H1 (cell line): Measurements from ENCODE around the gene SNORC. TPM values are rescaled to one million over a fixed set of nuclear protein-coding genes. Genes with fewer than 3 reads are reported as not detected.

Source experiments
- CTCF ChIA-PET: fragments of 300-600 bp; sonication (Branson Sonifier 250); formaldehyde crosslinking; loops from one replicate; lab custom pipeline; 2021; ENCODE audit not compliant: partially characterized antibody; lab: Charles Lee
- POLR2A ChIA-PET: fragments of 300-600 bp; sonication (Branson Sonifier 250); formaldehyde crosslinking; loops from one replicate; lab custom pipeline; 2021; ENCODE audit warnings: inconsistent platforms; ENCODE audit not compliant: partially characterized antibody; lab: Charles Lee
- DNase-seq, 2 experiments: peaks; one replicate each; pipeline versions ENCODE4 v3.0.0 to v3.0.0-alpha.2; 2010 to 2022; ENCODE audit warnings: low spot score in 2 of 2, low read depth in 1 of 2, mixed read lengths in 1 of 2
- FAIRE-seq: peaks from 2 replicates; lab custom pipeline; 2011; peaks lifted over from hg19 to GRCh38; lab: Jason Lieb, UNC
- H2AFZ ChIP-seq: 2 replicates; pipeline ENCODE4 v1.8.1; 2012; ENCODE audit warnings: low read length, inconsistent platforms
- H2AK5ac ChIP-seq: 2 replicates; pipeline ENCODE4 v1.6.1; 2013; ENCODE audit warnings: low read depth, low read length
- H2BK120ac ChIP-seq: replicated peaks from 2 replicates; pipeline ENCODE3; 2013; ENCODE audit warnings: low read depth, low read length, inconsistent platforms
- H2BK12ac ChIP-seq: 2 replicates; pipeline ENCODE4 v1.6.1; 2013; ENCODE audit warnings: low read depth, low read length
- H2BK15ac ChIP-seq: 2 replicates; pipeline ENCODE4 v1.6.1; 2013; ENCODE audit warnings: low read length
- H2BK20ac ChIP-seq: 2 replicates; pipeline ENCODE4 v1.6.1; 2013; ENCODE audit warnings: low read length
- H2BK5ac ChIP-seq: 2 replicates; pipeline ENCODE4 v1.6.1; 2013; ENCODE audit warnings: low read depth, low read length
- H3K14ac ChIP-seq: 2 replicates; pipeline ENCODE4 v1.6.1; 2013; ENCODE audit warnings: inconsistent platforms; ENCODE audit not compliant: insufficient read length
- H3K18ac ChIP-seq: 2 replicates; pipeline ENCODE4 v1.6.1; 2013; ENCODE audit warnings: low read length; ENCODE audit errors: extremely low read depth
- H3K23ac ChIP-seq: 2 replicates; pipeline ENCODE4 v1.6.1; 2013; ENCODE audit warnings: inconsistent platforms; ENCODE audit not compliant: insufficient read length
- H3K23me2 ChIP-seq: 2 replicates; pipeline ENCODE4 v1.6.1; 2013; ENCODE audit warnings: low read depth, low read length
- H3K27ac ChIP-seq: 2 replicates; pipeline ENCODE4 v1.6.1; 2011; ENCODE audit warnings: low read depth, low read length, inconsistent platforms
- H3K27me3 ChIP-seq, 4 experiments: replicated peaks in 1 of 4; 1 replicate in 1 of 4; 2 replicates in 3 of 4; pipeline versions ENCODE4 v1.6.1 to v1.8.1; 2011 to 2013; ENCODE audit warnings: low read length in 3 of 4, mild to moderate bottlenecking in 3 of 4, inconsistent platforms in 2 of 4, mixed read lengths in 2 of 4, moderate library complexity in 1 of 4; ENCODE audit not compliant: control insufficient read depth in 3 of 4, insufficient read depth in 3 of 4; ENCODE audit errors: extremely low read depth in 1 of 4
- H3K36me3 ChIP-seq, 4 experiments: 2 replicates each; pipeline versions ENCODE4 v1.6.1 to v1.8.1; 2011 to 2013; ENCODE audit warnings: mild to moderate bottlenecking in 4 of 4, low read length in 3 of 4, moderate library complexity in 2 of 4, control low read depth in 1 of 4, inconsistent platforms in 1 of 4; ENCODE audit not compliant: insufficient read depth in 4 of 4, control insufficient read depth in 2 of 4
- H3K4ac ChIP-seq: replicated peaks from 2 replicates; pipeline ENCODE3; 2013; ENCODE audit warnings: low read length, low read depth, mixed read lengths, inconsistent platforms; ENCODE audit not compliant: insufficient read length
- H3K4me1 ChIP-seq, 4 experiments: replicated peaks in 1 of 4; 1 replicate in 1 of 4; 2 replicates in 3 of 4; pipeline versions ENCODE4 v1.6.1 to v1.8.1; 2011 to 2013; ENCODE audit warnings: low read length in 3 of 4, inconsistent platforms in 2 of 4, mixed read lengths in 1 of 4; ENCODE audit not compliant: insufficient read depth in 4 of 4, control insufficient read depth in 3 of 4
- H3K4me2 ChIP-seq, 2 experiments: 2 replicates each; pipeline versions ENCODE4 v1.6.1 to v1.8.1; 2011 to 2013; ENCODE audit warnings: low read depth in 2 of 2, low read length in 2 of 2, control low read depth in 1 of 2, inconsistent platforms in 1 of 2, mild to moderate bottlenecking in 1 of 2; ENCODE audit not compliant: insufficient read depth in 1 of 2
- H3K4me3 ChIP-seq, 4 experiments: fragments of 200-600, 300-600 bp in 1 of 4; sonication (generic), shearing (Covaris generic), sonication (Bioruptor Twin) in 1 of 4; 2 replicates each; pipeline versions ENCODE4 v1.5.1 to v1.8.1; 2011 to 2016; ENCODE audit warnings: low read length in 4 of 4, low read depth in 3 of 4, control low read depth in 2 of 4, inconsistent platforms in 2 of 4, mild to moderate bottlenecking in 2 of 4, mixed read lengths in 1 of 4, moderate library complexity in 1 of 4; ENCODE audit not compliant: insufficient read depth in 2 of 4; ENCODE audit errors: extremely low read depth in 1 of 4
- H3K56ac ChIP-seq: replicated peaks from 2 replicates; pipeline ENCODE3; 2013; ENCODE audit warnings: low read depth, mild to moderate bottlenecking, mixed read lengths, low read length, inconsistent platforms; ENCODE audit not compliant: insufficient read length
- H3K79me1 ChIP-seq: 2 replicates; pipeline ENCODE4 v1.6.1; 2013; ENCODE audit warnings: low read depth, low read length, control low read depth
- H3K79me2 ChIP-seq, 2 experiments: 2 replicates each; pipeline versions ENCODE4 v1.6.1 to v1.8.1; 2012 to 2013; ENCODE audit warnings: low read length in 2 of 2, mild to moderate bottlenecking in 2 of 2, inconsistent platforms in 1 of 2; ENCODE audit not compliant: insufficient read depth in 2 of 2, control insufficient read depth in 1 of 2
- H3K9ac ChIP-seq, 4 experiments: replicated peaks in 1 of 4; 1 replicate in 1 of 4; 2 replicates in 3 of 4; pipeline versions ENCODE4 v1.6.1 to v1.8.1; 2011 to 2013; ENCODE audit warnings: low read depth in 3 of 4, low read length in 3 of 4, control low read depth in 2 of 4, mild to moderate bottlenecking in 2 of 4, moderate library complexity in 2 of 4, inconsistent platforms in 1 of 4; ENCODE audit errors: extremely low read depth in 1 of 4
- H3K9me3 ChIP-seq, 2 experiments: 2 replicates each; pipeline versions ENCODE4 v1.6.1 to v1.8.1; 2012 to 2013; ENCODE audit warnings: mild to moderate bottlenecking in 2 of 2, moderate library complexity in 2 of 2, control low read depth in 1 of 2, inconsistent platforms in 1 of 2, low read depth in 1 of 2, low read length in 1 of 2, mixed read lengths in 1 of 2; ENCODE audit not compliant: insufficient read depth in 2 of 2
- H4K20me1 ChIP-seq, 2 experiments: replicated peaks in 1 of 2; 2 replicates each; pipeline versions ENCODE3 to v1.8.1; 2011 to 2013; ENCODE audit warnings: inconsistent platforms in 2 of 2, low read length in 2 of 2, mild to moderate bottlenecking in 1 of 2; ENCODE audit not compliant: insufficient read depth in 2 of 2, control insufficient read depth in 1 of 2
- H4K5ac ChIP-seq: 2 replicates; pipeline ENCODE4 v1.6.1; 2013; ENCODE audit warnings: low read length, low read depth, mixed read lengths, inconsistent platforms; ENCODE audit not compliant: insufficient read length
- H4K8ac ChIP-seq: 2 replicates; pipeline ENCODE4 v1.8.0; 2013; ENCODE audit warnings: mild to moderate bottlenecking, moderate library complexity, low read length, inconsistent platforms; ENCODE audit not compliant: insufficient read depth; ENCODE audit errors: extremely low read depth
- H4K91ac ChIP-seq: replicated peaks from 2 replicates; pipeline ENCODE3; 2013; ENCODE audit warnings: low read length, mixed read lengths, inconsistent platforms; ENCODE audit not compliant: insufficient read length
- BACH1 ChIP-seq: IDR thresholded peaks from 2 replicates; pipeline ENCODE4 v1.6.1; 2012; ENCODE audit warnings: low read length, improper control_type of control experiment
- CHD2 ChIP-seq: IDR thresholded peaks from 2 replicates; pipeline ENCODE4 v1.6.1; 2012; ENCODE audit warnings: low read length, improper control_type of control experiment
- FOSL1 ChIP-seq: IDR thresholded peaks from 2 replicates; pipeline ENCODE4 v1.6.1; 2011; ENCODE audit warnings: mild to moderate bottlenecking, low read depth, low read length, moderate library complexity; ENCODE audit not compliant: insufficient read depth
- GABPA ChIP-seq: IDR thresholded peaks from 2 replicates; pipeline ENCODE4 v1.6.1; 2011; ENCODE audit warnings: mild to moderate bottlenecking, low read length, moderate library complexity, borderline replicate concordance; ENCODE audit not compliant: insufficient read depth
- MAFK ChIP-seq: IDR thresholded peaks from 2 replicates; pipeline ENCODE4 v1.6.1; 2012; ENCODE audit warnings: low read depth, mild to moderate bottlenecking, improper control_type of control experiment, low read length
- PHF8 ChIP-seq: fragments of 200-600 bp; sonication (generic); conservative IDR thresholded peaks from 2 replicates; pipeline ENCODE4 v1.7.1; 2012; ENCODE audit warnings: low read depth, mild to moderate bottlenecking, inconsistent platforms, low read length, moderate library complexity
- POLR2A ChIP-seq, 2 experiments: IDR thresholded peaks; 1 replicate in 1 of 2; 2 replicates in 1 of 2; pipeline ENCODE4 v1.6.1; 2011; ENCODE audit warnings: low read depth in 2 of 2, low read length in 2 of 2, mild to moderate bottlenecking in 2 of 2; ENCODE audit errors: control extremely low read depth in 1 of 2
- TAF1 ChIP-seq: IDR thresholded peaks from 2 replicates; pipeline ENCODE4 v1.6.1; 2011; ENCODE audit warnings: mild to moderate bottlenecking, low read depth, low read length
- TAF7 ChIP-seq: optimal IDR thresholded peaks from 2 replicates; pipeline ENCODE3; 2011; ENCODE audit warnings: low read depth, mild to moderate bottlenecking, inconsistent platforms, low read length, moderate library complexity, borderline replicate concordance
- TCF12 ChIP-seq: IDR thresholded peaks from 2 replicates; pipeline ENCODE4 v1.6.1; 2011; ENCODE audit warnings: low read depth, mild to moderate bottlenecking, low read length
- WGBS, 2 experiments: shearing (Covaris generic) in 1 of 2; methylation state at CpG; one replicate each; pipeline versions ENCODE4 v1.1.6 to v1.1.7; 2013 to 2015; ENCODE audit warnings: low lambda C conversion rate in 2 of 2, mixed read lengths in 2 of 2, inconsistent platforms in 1 of 2, low coverage in 1 of 2, missing lambda C conversion rate in 1 of 2; ENCODE audit not compliant: insufficient replicate concordance in 2 of 2, insufficient coverage in 1 of 2, insufficient read length in 1 of 2; ENCODE audit errors: extremely low coverage in 1 of 2, missing lambda C conversion rate in 1 of 2; 5-methylcytosine and 5-hydroxymethylcytosine counted together
- polyA plus RNA-seq, 7 experiments: library from polyadenylated mRNA; depleted of rRNA in 3 of 7; stranded (reverse) in 5 of 7; unstranded in 2 of 7; fragments of >200 nt in 5 of 7; fragments of 200-250 nt in 2 of 7; gene quantifications; 1 replicate in 5 of 7; 2 replicates in 1 of 7; 4 replicates in 1 of 7; pipeline versions ENCODE4 v1.2.1 to v1.2.3, GENCODE V29; 2011 to 2013; ENCODE audit warnings: missing spikeins in 2 of 7, mixed read lengths in 2 of 7
- total RNA-seq: library from RNA; stranded (reverse); fragmentation: NEBNext Ultra II Directional; extraction: Animal tissue kit (Norgen Biotek cat#: 25700); gene quantifications from 2 replicates; pipeline ENCODE4 v1.2.1, GENCODE V29; 2021
- TF ChIP-seq, protein P1 (sequence below): IDR thresholded peaks from 2 replicates; pipeline ENCODE4 v1.6.1; 2012; ENCODE audit warnings: inconsistent platforms

SNORC gene
- total and polyA plus RNA-seq, 2 of the 8 experiments (the other 6 are each of a cell fraction or from before 2014, with no cell fraction given): 1.6 to 1.8 TPM

DNA sequence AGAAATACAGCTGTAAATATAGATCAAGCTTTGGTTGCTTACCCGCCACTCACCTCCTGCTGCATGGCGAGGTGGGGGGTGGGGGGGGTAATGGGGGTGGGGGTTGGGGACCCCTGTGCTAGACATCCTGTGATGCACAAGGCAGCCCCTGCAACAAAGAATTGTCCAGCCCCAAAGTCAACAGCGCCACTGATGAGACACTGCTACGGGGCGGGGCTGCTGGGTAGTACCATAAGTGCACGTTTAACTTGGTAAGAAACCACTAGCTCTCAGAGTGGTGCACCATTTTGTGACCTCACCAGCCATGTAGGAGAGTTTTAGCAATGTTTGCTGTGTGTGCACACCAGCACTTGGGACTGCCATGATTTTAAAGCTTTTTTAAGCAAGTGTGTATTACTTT lies 40.3 kb downstream of the SNORC start:
- H3K14ac ChIP-seq: no peak overlapping the region
- DNase-seq (no peak), FAIRE-seq (no peak)
- no peak overlapping the region for H3K23ac ChIP-seq
- no peaks in the 10 kb centered on the region for H3K23me2 ChIP-seq
- H4K8ac ChIP-seq: no peak overlapping the region
- POLR2A ChIA-PET: no interaction called here
- no peak overlapping the region for H2BK20ac ChIP-seq
- H3K27me3 ChIP-seq: no peaks in the 10 kb centered on the region
- no peak overlapping the region for H3K4me3 ChIP-seq
- no peaks in the 10 kb centered on the region for H3K79me1 ChIP-seq
- no peak overlapping the region for H4K5ac ChIP-seq
- CTCF ChIA-PET: interaction anchor here (1.3 kb wide), 1 partner anchor 26 kb away, joined by 3 read pairs; no protein-coding TSS in a partner anchor
- no peak overlapping the region for H3K4ac ChIP-seq
- H4K20me1 ChIP-seq: no peaks in the 10 kb centered on the region
- H2BK5ac ChIP-seq: no peak overlapping the region
- H3K4me1 ChIP-seq: no peaks in the 10 kb centered on the region
- 85% methylated on average over 5 of the region's 6 CpGs; no CpG with 5 or more reads in 1 of the 2 experiments for WGBS, 2 experiments
- no peak overlapping the region for H2BK12ac ChIP-seq
- H4K91ac ChIP-seq: no peak overlapping the region
- no peaks in the 10 kb centered on the region for H3K79me2 ChIP-seq
- H2BK15ac ChIP-seq: no peak overlapping the region
- H2AFZ ChIP-seq: no peak overlapping the region
- H3K36me3 ChIP-seq: no peaks in the 10 kb centered on the region
- H2BK120ac ChIP-seq: no peak overlapping the region
- peaks cover 9 to 19% of the 10 kb centered on the region in 2 experiments for H3K9me3 ChIP-seq
- no peak overlapping the region for H3K9ac ChIP-seq
- no peak overlapping the region for H3K18ac ChIP-seq
- TF ChIP-seq BACH1: no peak
- no peak for TF ChIP-seq CHD2
- TF ChIP-seq TCF12: no peak
- TF ChIP-seq PHF8: no peak
- no peak for TF ChIP-seq POLR2A (IDR thresholded peaks at IDR 0.05; ENCODE audit: control extremely low read depth in 1 of 2, low read depth in 2 of 2, low read length in 2 of 2)
- no peak for TF ChIP-seq GABPA
- no peak for TF ChIP-seq FOSL1
- TF ChIP-seq MAFK: no peak
- TF ChIP-seq, protein P1, sequence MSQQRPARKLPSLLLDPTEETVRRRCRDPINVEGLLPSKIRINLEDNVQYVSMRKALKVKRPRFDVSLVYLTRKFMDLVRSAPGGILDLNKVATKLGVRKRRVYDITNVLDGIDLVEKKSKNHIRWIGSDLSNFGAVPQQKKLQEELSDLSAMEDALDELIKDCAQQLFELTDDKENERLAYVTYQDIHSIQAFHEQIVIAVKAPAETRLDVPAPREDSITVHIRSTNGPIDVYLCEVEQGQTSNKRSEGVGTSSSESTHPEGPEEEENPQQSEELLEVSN: no peak
- no peak for TF ChIP-seq TAF1
- TF ChIP-seq TAF7: no peak
- H3K56ac ChIP-seq: no peak overlapping the region
- no peak overlapping the region for H2AK5ac ChIP-seq
- no peak overlapping the region for H3K4me2 ChIP-seq
- no peak overlapping the region for H3K27ac ChIP-seq
